ENCODE data around the gene OCSTAMP. TPM values are rescaled to one million over a fixed set of nuclear protein-coding genes. Genes with fewer than 3 reads are reported as not detected.

The OCSTAMP gene
- total RNA-seq, 2 donors from 2014 or later, result not detected

GRCh38 chr20:46576774-46577395 lies 26.4 kb upstream of the OCSTAMP start:
- intact Hi-C loops (cut with DNase I), result no loop called here
- no peak for DNase-seq
- no peak overlapping the region for H3K4me3 ChIP-seq

GRCh38 chr20:46575937-46576461 lies 25.5 kb upstream of the OCSTAMP start:
- no peak for DNase-seq
- no peaks in the 10 kb centered on the region for H3K4me1 ChIP-seq
- H3K27me3 ChIP-seq, result no peaks in the 10 kb centered on the region
- no peak overlapping the region for H3K4me3 ChIP-seq
- no peak overlapping the region for H3K9ac ChIP-seq (ENCODE audit: low read depth in 2 of 2, low read length in 2 of 2)
- no peak overlapping the region for H3K27ac ChIP-seq
- intact Hi-C loops (cut with DNase I), result no loop called here
- no peaks in the 10 kb centered on the region for H3K9me3 ChIP-seq
- TF ChIP-seq, protein P1, sequence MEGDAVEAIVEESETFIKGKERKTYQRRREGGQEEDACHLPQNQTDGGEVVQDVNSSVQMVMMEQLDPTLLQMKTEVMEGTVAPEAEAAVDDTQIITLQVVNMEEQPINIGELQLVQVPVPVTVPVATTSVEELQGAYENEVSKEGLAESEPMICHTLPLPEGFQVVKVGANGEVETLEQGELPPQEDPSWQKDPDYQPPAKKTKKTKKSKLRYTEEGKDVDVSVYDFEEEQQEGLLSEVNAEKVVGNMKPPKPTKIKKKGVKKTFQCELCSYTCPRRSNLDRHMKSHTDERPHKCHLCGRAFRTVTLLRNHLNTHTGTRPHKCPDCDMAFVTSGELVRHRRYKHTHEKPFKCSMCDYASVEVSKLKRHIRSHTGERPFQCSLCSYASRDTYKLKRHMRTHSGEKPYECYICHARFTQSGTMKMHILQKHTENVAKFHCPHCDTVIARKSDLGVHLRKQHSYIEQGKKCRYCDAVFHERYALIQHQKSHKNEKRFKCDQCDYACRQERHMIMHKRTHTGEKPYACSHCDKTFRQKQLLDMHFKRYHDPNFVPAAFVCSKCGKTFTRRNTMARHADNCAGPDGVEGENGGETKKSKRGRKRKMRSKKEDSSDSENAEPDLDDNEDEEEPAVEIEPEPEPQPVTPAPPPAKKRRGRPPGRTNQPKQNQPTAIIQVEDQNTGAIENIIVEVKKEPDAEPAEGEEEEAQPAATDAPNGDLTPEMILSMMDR (IDR thresholded peaks at IDR 0.05), result no peak
- H3K36me3 ChIP-seq, result no peaks in the 10 kb centered on the region

More at GRCh38 chr20:46576774-46577395, 26.4 kb upstream of the OCSTAMP start:
- no peaks in the 10 kb centered on the region for H3K36me3 ChIP-seq
- H3K27ac ChIP-seq, result no peak overlapping the region
- H3K4me1 ChIP-seq, result no peaks in the 10 kb centered on the region
- TF ChIP-seq, protein P1 (IDR thresholded peaks at IDR 0.05), result no peak
- no peaks in the 10 kb centered on the region for H3K27me3 ChIP-seq
- no peaks in the 10 kb centered on the region for H3K9me3 ChIP-seq
- H3K9ac ChIP-seq (ENCODE audit: low read depth in 2 of 2, low read length in 2 of 2), result no peak overlapping the region

DNA sequence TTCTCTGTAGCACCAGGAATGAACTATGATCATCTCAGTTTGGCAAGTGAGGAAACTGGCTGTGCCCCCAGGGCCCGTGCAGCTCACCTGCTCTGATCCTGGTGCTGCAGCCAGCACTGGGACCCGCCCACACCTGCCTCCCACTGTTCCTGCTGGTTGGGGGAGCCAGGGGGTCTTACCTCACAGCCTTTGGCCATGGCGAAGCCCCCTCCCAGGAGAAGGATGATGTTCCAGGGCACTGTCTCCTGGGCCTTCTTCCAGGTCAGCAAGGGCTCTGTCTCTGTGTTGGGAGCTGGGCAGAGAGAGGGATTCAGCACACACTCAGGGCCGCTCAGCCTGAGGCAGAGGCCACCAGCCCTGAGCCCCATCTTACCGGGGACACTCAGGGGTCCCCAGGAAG lies 24.9 kb upstream of the OCSTAMP start:
- no peaks in the 10 kb centered on the region for H3K9me3 ChIP-seq
- no peaks in the 10 kb centered on the region for H3K36me3 ChIP-seq
- H3K4me3 ChIP-seq, result no peak overlapping the region
- H3K27ac ChIP-seq, result no peak overlapping the region
- TF ChIP-seq, protein P1 (IDR thresholded peaks at IDR 0.05), result no peak
- intact Hi-C loops (cut with DNase I), result no loop called here
- H3K27me3 ChIP-seq, result no peaks in the 10 kb centered on the region
- no peak for DNase-seq
- H3K4me1 ChIP-seq, result no peaks in the 10 kb centered on the region
- H3K9ac ChIP-seq (ENCODE audit: low read depth in 2 of 2, low read length in 2 of 2), result no peak overlapping the region

- no peak for DNase-seq
- no peaks in the 10 kb centered on the region for H3K27me3 ChIP-seq
- no peak overlapping the region for H3K27ac ChIP-seq
- no peak overlapping the region for H3K9ac ChIP-seq (ENCODE audit: low read depth in 2 of 2, low read length in 2 of 2)
- intact Hi-C loops (cut with DNase I), result no loop called here
- H3K4me3 ChIP-seq, result no peak overlapping the region
- H3K36me3 ChIP-seq, result no peaks in the 10 kb centered on the region
- TF ChIP-seq, protein P1 (IDR thresholded peaks at IDR 0.05), result no peak
- no peaks in the 10 kb centered on the region for H3K9me3 ChIP-seq
- H3K4me1 ChIP-seq, result no peaks in the 10 kb centered on the region
Measured at GRCh38 chr20:46573788-46574584, 23.5 kb upstream of the OCSTAMP start.

- Histone ChIP-seq H3K27ac (no peak overlapping the region), H3K4me1 (no peaks in the 10 kb centered on the region), H3K27me3 (no peaks in the 10 kb centered on the region), H3K9ac (ENCODE audit: low read depth in 2 of 2, low read length in 2 of 2) (no peak overlapping the region), H3K36me3 (no peaks in the 10 kb centered on the region), H3K9me3 (no peaks in the 10 kb centered on the region), H3K4me3 (no peak overlapping the region)
- intact Hi-C loops (cut with DNase I), result no loop called here
- DNase-seq, result no peak
- TF ChIP-seq, protein P1 (IDR thresholded peaks at IDR 0.05), result no peak
Measured at GRCh38 chr20:46573234-46573633, 22.8 kb upstream of the OCSTAMP start.
